Transverse colon (tissue), 3 donors: ENCODE measurements around the gene LYSMD2.

ENCODE experiments used
- EP300 ChIP-seq: sonication (generic); formaldehyde crosslinking; IDR thresholded peaks from one replicate; pipeline ENCODE4 v1.6.1; 2017; ENCODE audit warnings: antibody characterized with exemption, low read depth
- POLR2A ChIP-seq: fragments of 450-650 bp; IDR thresholded peaks from one replicate; pipeline ENCODE4 v1.6.1; 2016; ENCODE audit warnings: antibody characterized with exemption, mild to moderate bottlenecking, moderate library complexity
- TF ChIP-seq, protein P1 (sequence below), 5 experiments: fragments of 200-600 bp in 3 of 5; fragments of 450-650 bp in 2 of 5; sonication (generic) in 3 of 5; IDR thresholded peaks; 1 replicate in 2 of 5; 2 replicates in 3 of 5; pipeline ENCODE4 v1.5.1; 2016 to 2017; ENCODE audit warnings: antibody characterized with exemption in 5 of 5, inconsistent platforms in 3 of 5, mild to moderate bottlenecking in 2 of 5, moderate library complexity in 1 of 5

- TF ChIP-seq, protein P1, sequence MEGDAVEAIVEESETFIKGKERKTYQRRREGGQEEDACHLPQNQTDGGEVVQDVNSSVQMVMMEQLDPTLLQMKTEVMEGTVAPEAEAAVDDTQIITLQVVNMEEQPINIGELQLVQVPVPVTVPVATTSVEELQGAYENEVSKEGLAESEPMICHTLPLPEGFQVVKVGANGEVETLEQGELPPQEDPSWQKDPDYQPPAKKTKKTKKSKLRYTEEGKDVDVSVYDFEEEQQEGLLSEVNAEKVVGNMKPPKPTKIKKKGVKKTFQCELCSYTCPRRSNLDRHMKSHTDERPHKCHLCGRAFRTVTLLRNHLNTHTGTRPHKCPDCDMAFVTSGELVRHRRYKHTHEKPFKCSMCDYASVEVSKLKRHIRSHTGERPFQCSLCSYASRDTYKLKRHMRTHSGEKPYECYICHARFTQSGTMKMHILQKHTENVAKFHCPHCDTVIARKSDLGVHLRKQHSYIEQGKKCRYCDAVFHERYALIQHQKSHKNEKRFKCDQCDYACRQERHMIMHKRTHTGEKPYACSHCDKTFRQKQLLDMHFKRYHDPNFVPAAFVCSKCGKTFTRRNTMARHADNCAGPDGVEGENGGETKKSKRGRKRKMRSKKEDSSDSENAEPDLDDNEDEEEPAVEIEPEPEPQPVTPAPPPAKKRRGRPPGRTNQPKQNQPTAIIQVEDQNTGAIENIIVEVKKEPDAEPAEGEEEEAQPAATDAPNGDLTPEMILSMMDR (IDR thresholded peaks at IDR 0.05): no peak
- TF ChIP-seq EP300 (no peak), POLR2A (no peak)
Observed at GRCh38 chr15:51770902-51771301, 33.4 kb upstream of the LYSMD2 start.
